ENCODE measurements around the gene GALNT16.

Gene GALNT16

DNA sequence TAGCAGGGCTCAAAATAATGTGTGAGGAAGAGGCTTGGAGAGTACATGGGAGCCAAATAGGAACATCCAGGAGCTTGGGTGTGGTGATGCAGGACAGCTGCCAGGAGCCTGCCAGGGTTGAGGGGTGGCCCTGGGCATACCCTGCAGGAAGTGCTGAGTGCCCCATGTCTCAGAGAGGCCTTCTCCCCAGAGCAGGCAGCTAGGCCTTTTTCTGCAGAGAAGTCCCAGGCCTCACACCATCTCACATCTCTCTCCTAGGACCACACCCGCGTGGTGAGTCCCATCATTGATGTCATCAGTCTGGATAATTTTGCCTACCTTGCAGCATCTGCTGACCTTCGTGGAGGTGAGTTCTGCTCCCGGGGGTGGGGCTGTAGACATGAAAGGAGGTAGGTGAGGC lies 71.2 kb downstream of the GALNT16 start:
- TF ChIP-seq BACH2 (CRISPR knock-in tag; IDR thresholded peaks at IDR 0.05; ENCODE audit: borderline replicate concordance) = no peak
- no peak for TF ChIP-seq ZNF565 (CRISPR knock-in tag; conservative IDR thresholded peaks at IDR 0.05; ENCODE audit: low read depth)
- TF ChIP-seq, protein P1, sequence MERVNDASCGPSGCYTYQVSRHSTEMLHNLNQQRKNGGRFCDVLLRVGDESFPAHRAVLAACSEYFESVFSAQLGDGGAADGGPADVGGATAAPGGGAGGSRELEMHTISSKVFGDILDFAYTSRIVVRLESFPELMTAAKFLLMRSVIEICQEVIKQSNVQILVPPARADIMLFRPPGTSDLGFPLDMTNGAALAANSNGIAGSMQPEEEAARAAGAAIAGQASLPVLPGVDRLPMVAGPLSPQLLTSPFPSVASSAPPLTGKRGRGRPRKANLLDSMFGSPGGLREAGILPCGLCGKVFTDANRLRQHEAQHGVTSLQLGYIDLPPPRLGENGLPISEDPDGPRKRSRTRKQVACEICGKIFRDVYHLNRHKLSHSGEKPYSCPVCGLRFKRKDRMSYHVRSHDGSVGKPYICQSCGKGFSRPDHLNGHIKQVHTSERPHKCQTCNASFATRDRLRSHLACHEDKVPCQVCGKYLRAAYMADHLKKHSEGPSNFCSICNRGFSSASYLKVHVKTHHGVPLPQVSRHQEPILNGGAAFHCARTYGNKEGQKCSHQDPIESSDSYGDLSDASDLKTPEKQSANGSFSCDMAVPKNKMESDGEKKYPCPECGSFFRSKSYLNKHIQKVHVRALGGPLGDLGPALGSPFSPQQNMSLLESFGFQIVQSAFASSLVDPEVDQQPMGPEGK (CRISPR knock-in tag; IDR thresholded peaks at IDR 0.05; ENCODE audit: borderline replicate concordance) = no peak
- no peak for TF ChIP-seq OSR1 (CRISPR knock-in tag; IDR thresholded peaks at IDR 0.05)
- no peak for TF ChIP-seq GLIS3 (CRISPR knock-in tag; IDR thresholded peaks at IDR 0.05)
- TF ChIP-seq, protein P2, sequence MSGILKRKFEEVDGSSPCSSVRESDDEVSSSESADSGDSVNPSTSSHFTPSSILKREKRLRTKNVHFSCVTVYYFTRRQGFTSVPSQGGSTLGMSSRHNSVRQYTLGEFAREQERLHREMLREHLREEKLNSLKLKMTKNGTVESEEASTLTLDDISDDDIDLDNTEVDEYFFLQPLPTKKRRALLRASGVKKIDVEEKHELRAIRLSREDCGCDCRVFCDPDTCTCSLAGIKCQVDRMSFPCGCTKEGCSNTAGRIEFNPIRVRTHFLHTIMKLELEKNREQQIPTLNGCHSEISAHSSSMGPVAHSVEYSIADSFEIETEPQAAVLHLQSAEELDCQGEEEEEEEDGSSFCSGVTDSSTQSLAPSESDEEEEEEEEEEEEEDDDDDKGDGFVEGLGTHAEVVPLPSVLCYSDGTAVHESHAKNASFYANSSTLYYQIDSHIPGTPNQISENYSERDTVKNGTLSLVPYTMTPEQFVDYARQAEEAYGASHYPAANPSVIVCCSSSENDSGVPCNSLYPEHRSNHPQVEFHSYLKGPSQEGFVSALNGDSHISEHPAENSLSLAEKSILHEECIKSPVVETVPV (CRISPR knock-in tag; IDR thresholded peaks at IDR 0.05) = no peak
- TF ChIP-seq ZC3H10 (CRISPR knock-in tag; IDR thresholded peaks at IDR 0.05) = no peak
- no peak for TF ChIP-seq CSDC2 (CRISPR knock-in tag; IDR thresholded peaks at IDR 0.05)
- TF ChIP-seq ZNF8 (CRISPR knock-in tag; IDR thresholded peaks at IDR 0.05) = no peak
- no peak for TF ChIP-seq ESRRG (CRISPR knock-in tag; IDR thresholded peaks at IDR 0.05)
- TF ChIP-seq ZNF70 (CRISPR knock-in tag; IDR thresholded peaks at IDR 0.05) = no peak
- TF ChIP-seq SNAI2 (CRISPR knock-in tag; IDR thresholded peaks at IDR 0.05) = no peak
- TF ChIP-seq ZFP30 (CRISPR knock-in tag; IDR thresholded peaks at IDR 0.05) = no peak
- TF ChIP-seq RARB (CRISPR knock-in tag; IDR thresholded peaks at IDR 0.05) = no peak
- no peak for TF ChIP-seq ISL1 (CRISPR knock-in tag; IDR thresholded peaks at IDR 0.05)
- ATAC-seq = no peak

DNA sequence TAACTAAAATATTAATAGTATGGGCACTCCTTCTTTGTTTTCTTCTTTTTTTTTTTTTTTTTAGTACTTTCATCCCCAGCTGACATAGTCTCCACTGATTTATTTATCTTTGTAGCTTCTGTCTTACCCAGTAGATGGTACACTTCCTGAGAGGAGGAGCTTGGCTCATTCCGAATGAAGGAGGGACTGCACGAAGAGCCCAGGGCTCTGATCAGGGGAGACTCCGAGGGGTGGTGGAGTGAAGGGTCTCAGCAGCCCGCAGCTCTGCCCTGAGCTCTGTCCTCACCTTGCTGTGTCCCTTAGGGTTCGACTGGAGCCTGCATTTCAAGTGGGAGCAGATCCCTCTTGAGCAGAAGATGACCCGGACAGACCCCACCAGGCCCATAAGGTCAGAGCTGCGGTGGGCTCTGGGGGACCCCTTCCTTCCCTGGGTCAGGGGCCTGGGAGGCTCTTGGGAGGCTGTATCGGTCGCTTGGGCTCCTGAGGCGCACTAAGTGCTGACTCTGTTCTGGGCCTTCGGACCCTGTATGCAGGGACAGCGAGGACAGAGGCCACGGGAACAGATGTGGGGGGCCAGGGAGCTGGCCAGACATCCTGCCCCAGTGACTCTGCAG lies 72.9 kb downstream of the GALNT16 start:
- TF ChIP-seq CSDC2 (CRISPR knock-in tag; IDR thresholded peaks at IDR 0.05) (no peak), ZNF8 (CRISPR knock-in tag; IDR thresholded peaks at IDR 0.05) (no peak), TOX (CRISPR knock-in tag; IDR thresholded peaks at IDR 0.05; ENCODE audit: borderline replicate concordance) (no peak), ZFP30 (CRISPR knock-in tag; IDR thresholded peaks at IDR 0.05) (no peak), TCF4 (CRISPR knock-in tag; IDR thresholded peaks at IDR 0.05; ENCODE audit: borderline replicate concordance) (no peak), OSR1 (CRISPR knock-in tag; IDR thresholded peaks at IDR 0.05) (no peak), ESRRG (CRISPR knock-in tag; IDR thresholded peaks at IDR 0.05) (no peak), RARB (CRISPR knock-in tag; IDR thresholded peaks at IDR 0.05) (no peak), ZFP3 (CRISPR knock-in tag; IDR thresholded peaks at IDR 0.05) (no peak), ISL1 (CRISPR knock-in tag; IDR thresholded peaks at IDR 0.05) (no peak)
- TF ChIP-seq, protein P3, sequence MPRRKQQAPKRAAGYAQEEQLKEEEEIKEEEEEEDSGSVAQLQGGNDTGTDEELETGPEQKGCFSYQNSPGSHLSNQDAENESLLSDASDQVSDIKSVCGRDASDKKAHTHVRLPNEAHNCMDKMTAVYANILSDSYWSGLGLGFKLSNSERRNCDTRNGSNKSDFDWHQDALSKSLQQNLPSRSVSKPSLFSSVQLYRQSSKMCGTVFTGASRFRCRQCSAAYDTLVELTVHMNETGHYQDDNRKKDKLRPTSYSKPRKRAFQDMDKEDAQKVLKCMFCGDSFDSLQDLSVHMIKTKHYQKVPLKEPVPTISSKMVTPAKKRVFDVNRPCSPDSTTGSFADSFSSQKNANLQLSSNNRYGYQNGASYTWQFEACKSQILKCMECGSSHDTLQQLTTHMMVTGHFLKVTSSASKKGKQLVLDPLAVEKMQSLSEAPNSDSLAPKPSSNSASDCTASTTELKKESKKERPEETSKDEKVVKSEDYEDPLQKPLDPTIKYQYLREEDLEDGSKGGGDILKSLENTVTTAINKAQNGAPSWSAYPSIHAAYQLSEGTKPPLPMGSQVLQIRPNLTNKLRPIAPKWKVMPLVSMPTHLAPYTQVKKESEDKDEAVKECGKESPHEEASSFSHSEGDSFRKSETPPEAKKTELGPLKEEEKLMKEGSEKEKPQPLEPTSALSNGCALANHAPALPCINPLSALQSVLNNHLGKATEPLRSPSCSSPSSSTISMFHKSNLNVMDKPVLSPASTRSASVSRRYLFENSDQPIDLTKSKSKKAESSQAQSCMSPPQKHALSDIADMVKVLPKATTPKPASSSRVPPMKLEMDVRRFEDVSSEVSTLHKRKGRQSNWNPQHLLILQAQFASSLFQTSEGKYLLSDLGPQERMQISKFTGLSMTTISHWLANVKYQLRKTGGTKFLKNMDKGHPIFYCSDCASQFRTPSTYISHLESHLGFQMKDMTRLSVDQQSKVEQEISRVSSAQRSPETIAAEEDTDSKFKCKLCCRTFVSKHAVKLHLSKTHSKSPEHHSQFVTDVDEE (CRISPR knock-in tag; IDR thresholded peaks at IDR 0.05) = no peak
- TF ChIP-seq, protein P1 (CRISPR knock-in tag; IDR thresholded peaks at IDR 0.05; ENCODE audit: borderline replicate concordance) = no peak
- ATAC-seq = no peak

DNA sequence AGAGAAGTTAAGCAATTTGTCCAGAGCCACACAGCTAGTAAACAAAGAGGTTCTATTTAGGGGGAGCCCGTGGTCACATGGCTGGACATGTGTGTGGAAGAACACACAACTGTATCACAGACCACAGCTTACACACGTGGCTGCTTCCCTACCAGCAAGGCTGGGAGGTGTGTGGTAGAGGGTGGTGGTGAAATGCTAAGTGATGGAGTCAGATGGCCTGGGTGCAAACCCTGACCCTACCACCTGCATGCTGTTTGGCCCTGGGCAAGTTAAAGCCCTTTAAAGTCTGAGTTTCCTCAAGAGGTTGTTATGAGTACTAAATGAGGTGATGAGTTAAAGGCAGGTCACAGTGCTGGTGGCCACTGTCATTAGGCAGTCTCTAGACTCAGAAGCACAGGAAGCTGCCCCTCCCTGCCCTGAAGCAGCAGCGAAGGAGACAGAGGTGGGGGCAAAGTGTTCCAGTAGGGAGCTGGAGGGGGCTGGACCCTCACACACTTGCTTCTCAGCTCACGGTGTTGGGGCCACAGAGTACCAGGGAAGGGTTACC lies 73.9 kb downstream of the GALNT16 start:
- no peak for ATAC-seq
- TF ChIP-seq, protein P2 (CRISPR knock-in tag; IDR thresholded peaks at IDR 0.05) = no peak

Data from SK-N-SH treated with all-trans-retinoic acid at 6 μM for 48 hours (cell line).